GM21390 (cell line): ENCODE results near the gene UBL7.

ENCODE experiments used
- ATAC-seq: cut with Tn5 transposase; IDR thresholded peaks from one replicate; pipeline ENCODE4 v1.9.1; 2021; ENCODE audit not compliant: unreplicated experiment

UBL7 gene

DNA sequence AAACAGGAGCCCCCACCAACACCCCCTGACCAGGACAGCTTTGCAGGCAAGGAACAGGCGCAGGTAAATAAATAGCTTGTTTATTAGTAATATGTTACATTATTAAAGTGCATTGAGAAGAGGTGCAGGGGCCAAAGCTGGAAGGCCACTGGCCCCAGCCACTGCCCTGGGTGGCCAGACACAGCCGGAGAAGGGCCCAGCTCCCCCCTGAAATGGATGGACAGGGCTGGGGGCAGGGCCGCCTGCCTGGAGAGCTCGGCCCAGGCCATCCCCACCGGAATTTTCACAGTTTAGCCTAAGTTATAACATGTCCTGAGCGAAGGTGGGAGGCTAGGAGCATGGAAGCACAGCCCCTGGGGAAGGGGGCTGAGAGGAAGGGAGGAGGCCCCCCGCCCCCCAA, 51.7 kb downstream of the UBL7 start:
- no peak for ATAC-seq

DNA sequence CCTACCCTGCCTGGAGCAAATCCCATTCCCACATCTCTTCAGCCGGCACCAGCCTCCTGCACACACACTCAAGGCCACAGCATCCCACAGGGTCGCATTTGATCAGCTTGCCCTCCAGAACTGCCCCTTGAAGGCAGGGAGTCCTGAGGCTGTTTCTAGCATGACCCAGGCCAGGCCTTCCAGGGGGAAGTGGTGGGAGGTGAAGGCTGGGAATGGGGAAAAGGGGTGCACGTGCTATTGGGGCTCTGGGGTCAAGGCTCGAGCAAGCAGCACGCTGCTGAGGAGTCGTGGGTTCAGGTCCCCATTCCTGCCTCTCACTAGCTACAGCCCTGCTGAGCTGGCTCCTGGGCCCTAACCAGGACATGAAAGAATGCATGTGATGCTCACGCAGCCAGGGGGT, 52.1 kb downstream of the UBL7 start:
- ATAC-seq, result no peak

DNA sequence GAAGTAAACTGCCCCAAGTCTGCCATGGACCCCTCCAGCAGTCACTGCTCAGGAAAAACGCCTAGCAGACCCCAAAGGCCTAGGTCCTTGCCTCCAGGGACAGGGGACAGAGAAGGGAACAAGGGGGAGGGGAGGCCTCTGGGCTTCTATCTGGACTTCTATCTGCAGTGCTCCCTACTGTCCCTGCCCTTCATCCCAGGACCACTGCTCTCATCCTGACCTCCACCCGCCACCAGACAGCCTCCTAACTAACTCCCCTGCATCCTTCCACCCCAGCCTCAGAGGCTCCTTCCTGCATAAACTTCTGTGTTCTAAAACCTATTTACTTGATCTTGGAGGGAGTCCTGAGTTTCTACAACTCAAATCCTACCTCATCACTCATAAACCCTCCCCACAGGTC, 52.6 kb downstream of the UBL7 start:
- no peak for ATAC-seq

- no peak for ATAC-seq
Measured at GRCh38 chr15:74406992-74407705, 53.8 kb downstream of the UBL7 start.

GRCh38 chr15:74406517-74406916, 54.4 kb downstream of the UBL7 start:
- no peak for ATAC-seq

GRCh38 chr15:74405823-74406222, 55.1 kb downstream of the UBL7 start:
- ATAC-seq, result no peak

DNA sequence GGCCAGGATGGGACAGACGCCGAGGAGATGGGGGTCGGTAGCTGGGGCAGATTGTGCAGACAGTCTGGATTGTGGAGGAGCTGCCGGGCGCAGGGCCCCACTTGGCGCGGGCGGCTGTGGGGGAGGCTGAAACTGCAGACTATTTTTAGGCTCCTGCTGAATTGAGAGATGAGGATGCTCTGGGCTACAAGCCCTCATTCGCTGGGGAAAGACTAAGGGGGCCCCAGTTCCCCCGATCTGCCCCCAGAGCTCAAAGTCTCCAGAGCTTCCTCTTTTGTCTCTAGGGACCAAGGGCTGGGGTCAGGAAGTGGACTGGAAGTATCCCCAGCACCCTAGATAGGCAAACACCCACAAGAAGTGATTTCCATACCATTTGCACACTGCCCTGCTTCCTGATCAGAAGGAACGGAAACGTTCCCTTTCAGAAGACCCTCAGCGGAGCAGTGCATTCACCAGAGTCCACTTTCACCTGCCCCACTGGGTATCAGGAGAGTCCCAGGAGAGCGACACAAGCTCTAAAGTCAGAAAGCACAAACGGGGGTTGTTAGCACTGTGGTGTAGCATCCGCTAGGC, 56.9 kb downstream of the UBL7 start:
- peak; percentile 31 for ATAC-seq

- ATAC-seq, result no peak
Measured at GRCh38 chr15:74403588-74403919, 57.4 kb downstream of the UBL7 start.

DNA sequence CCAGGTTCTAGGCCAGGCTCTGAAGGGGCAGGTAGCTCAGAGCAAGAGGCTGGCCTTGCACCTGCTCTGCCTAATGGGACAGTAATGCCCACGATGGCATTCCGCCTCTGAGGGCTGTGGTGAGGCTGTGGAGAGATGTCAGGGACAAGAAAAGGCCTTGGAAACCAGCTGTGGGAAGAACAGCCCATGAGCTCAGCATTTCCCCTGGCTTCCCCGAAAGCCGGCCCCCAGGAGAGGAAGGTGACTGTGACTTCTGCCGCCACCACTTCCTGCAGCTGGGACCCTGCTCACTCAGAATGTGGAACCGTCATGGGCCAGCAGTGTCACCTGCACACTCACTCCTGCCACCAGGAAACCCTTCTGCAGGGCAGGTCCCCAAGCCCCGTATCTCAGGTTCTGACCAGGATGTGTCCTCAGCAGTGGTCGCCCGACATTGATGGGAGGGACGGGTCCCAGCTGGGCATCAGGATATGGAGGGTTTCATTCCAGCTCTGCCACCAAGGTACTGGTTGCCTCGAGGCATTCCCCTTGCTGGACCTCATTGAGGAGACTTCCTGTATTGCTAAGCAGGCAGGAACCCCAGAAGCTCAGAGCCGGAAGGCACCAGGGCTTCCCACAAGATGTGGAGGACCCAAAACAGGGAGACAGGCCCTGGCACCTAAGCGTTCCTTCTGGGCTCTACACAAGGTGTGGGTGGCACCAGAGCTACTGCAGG, 57.9 kb downstream of the UBL7 start:
- ATAC-seq, result no peak

- ATAC-seq, result no peak
Measured at GRCh38 chr15:74402337-74402841, 58.6 kb downstream of the UBL7 start.

DNA sequence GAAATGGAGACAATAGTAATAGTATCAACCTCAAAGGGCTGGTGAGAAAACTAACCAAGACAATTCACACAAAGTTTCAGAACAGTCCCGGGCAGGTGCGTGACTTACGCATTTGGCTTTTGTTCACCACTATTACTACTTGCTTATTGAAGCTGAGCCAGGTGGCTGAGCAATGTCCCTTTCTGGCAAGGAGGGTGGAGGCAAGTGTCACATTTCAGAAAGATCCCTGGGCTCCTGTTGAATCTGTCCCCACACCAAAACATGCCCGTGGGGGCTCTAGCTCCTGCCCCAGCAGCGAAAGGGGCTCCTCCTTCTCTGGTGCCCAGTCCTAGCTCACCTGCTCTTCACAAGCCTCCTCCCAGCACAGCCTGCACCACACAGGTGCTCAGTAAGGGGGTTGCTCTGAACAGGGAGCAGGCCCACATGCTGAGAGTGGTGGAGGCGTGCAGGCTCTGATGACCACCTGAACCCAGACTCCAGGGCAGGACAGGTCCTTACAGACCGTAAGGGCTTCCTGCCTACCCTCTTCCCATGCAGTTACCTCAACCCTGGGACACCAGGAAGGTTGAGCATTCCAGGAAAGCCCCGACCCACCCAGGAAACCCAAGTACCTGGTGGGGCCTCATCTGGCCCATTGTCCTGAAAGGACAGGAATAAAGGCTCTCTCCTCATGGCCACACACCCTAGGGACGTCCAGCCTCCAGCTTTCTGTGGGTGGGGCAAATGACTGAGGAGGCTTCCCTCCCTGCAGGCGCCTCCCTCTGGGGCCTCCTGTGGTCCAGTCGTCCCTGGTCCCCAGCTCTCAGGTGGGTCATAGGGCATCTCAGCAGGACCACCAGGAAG, 59.8 kb downstream of the UBL7 start:
- no peak for ATAC-seq

DNA sequence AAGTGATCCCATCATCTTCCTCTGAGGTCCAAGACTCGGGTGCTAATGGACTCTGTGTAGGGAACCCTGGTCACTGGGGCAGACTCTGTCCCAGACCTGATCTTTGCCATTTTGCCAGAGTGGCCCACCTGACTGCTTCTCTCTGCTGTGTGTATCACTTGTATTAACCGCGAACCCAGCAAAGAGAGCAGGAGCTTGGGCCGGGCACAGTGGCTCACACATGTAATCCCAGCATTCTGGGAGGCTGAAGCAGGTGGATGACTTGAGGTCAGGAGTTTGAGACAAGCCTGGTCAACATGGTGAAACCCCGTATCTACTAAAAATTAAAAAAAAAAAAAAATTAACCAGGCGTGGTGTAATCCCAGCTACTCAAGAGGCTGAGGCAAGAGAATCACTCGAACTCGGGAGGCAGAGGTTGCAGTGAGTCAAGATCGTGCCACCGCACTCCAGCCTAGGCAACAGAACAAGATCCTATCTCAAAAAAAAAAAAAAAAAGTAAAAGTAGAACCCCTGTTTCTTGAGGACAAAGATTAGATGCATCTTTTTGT, 60.6 kb downstream of the UBL7 start:
- ATAC-seq, result no peak

GRCh38 chr15:74399511-74400312, 61.2 kb downstream of the UBL7 start:
- no peak for ATAC-seq

GRCh38 chr15:74399100-74399499, 61.9 kb downstream of the UBL7 start:
- ATAC-seq, result no peak

- ATAC-seq, result no peak
Measured at GRCh38 chr15:74398183-74398582, 62.8 kb downstream of the UBL7 start.

DNA sequence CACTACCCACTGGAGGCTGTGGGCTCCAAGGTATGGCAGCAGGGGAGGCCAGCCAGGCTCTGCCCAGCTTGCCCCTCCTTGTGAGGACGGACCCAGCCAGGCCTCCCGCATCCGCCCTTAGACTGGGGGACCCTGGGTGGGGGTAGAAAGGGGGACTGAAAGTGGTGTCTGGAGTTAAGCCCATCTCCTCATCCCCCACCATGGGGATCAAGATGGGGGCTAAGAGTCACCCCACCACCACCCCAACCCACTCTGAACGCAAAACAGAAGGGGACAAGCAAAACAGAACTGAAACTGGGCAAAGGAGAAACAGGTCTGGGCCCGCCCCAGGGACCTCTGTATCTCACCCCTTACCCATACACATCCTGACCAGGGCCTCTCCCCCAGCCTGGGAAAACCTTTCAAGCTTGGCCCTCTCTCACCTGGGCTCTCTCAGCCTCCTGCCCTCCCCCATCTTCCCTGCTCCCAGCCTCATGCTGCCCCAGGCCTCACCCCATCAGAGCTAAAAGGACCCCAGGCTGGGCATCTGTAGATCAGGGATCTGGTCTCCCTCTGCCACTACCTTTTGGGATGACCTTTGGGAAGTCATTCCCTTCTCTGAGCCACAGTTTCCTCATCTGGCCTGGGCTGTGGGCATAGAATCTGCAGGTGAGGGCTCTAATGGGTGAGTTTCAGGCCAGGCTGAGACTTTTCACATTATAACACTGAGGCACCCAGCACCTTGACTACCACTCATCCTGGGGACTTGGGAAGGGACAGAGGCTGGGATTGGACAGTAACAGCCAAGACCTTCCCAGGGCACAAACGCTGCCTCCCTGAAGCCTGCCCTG, 63.5 kb downstream of the UBL7 start:
- no peak for ATAC-seq

DNA sequence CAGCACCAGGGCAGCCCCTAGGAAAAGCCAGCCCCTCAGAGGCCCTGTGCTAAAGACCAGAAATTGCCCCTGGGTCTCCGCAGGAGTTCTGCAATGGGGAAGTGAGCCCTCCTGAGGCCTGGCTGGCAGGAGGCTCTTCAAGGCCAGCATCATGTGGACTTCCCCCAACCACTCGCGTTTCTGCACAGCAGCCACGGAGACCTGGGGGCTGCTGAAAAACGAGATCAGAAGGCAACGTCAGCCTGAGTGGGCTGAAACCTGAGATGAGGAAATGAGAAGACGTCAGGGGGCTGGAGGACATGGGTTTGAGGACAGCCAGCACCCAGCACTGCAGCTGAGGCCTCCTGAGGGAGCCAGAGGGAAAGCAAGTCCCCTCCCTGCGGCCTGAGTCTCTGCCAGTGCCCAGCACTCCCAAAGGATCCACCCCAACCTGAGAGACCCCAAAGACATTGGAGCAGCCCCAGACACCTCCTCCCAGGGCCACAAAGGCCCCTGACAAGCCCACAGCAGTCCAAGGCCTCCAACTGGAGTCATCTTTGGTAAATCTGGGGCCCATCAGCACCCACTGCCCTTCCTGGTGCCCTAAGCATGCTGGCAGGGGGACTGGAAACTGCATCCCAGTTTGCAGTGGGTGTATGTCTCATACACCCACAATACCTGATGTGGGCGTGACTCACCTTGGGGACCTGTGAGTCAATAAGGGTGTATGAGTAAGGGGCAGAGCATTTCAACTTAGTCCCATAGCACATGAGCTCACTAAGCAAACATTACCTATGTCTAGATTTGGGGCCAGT, 64.3 kb downstream of the UBL7 start:
- ATAC-seq, result no peak

- no peak for ATAC-seq
Measured at GRCh38 chr15:74396146-74396438, 64.9 kb downstream of the UBL7 start.
